Kidney (tissue), 14 donors: Measurements from ENCODE around the gene FZD10. TPM values are rescaled to one million over a fixed set of nuclear protein-coding genes. Genes with fewer than 3 reads are reported as not detected.

ENCODE experiments used
- DNase-seq, 5 donors: peaks; one replicate each; pipeline ENCODE4 v3.0.0-alpha.2; 2013 to 2020
- FAIRE-seq: peaks from 2 replicates; lab custom pipeline; 2012; peaks lifted over from hg19 to GRCh38; lab: Jason Lieb, UNC
- H3K27ac ChIP-seq, 2 donors: one replicate each; pipeline ENCODE4 v1.7.0; 2013; ENCODE audit warnings: low read depth in 2 of 2, low read length in 2 of 2, inconsistent platforms in 1 of 2
- H3K27me3 ChIP-seq: one replicate; pipeline ENCODE4 v1.7.1; 2013; ENCODE audit warnings: low read length, inconsistent platforms; ENCODE audit not compliant: control insufficient read depth, insufficient read depth
- H3K36me3 ChIP-seq, 3 donors: one replicate each; pipeline versions ENCODE4 v1.7.0 to v1.7.1; 2013; ENCODE audit warnings: low read length in 3 of 3, control low read depth in 1 of 3, inconsistent platforms in 1 of 3; ENCODE audit not compliant: insufficient read depth in 3 of 3, control insufficient read depth in 2 of 3
- H3K4me1 ChIP-seq, 3 donors: one replicate each; pipeline versions ENCODE4 v1.7.0 to v1.7.1; 2013; ENCODE audit warnings: low read length in 3 of 3, inconsistent platforms in 1 of 3, low read depth in 1 of 3; ENCODE audit not compliant: control insufficient read depth in 2 of 3, insufficient read depth in 2 of 3
- H3K4me3 ChIP-seq, 3 donors: one replicate each; pipeline versions ENCODE4 v1.7.0 to v1.8.1; 2013; ENCODE audit warnings: low read length in 3 of 3, control low read depth in 1 of 3, inconsistent platforms in 1 of 3
- H3K9ac ChIP-seq, 3 donors: one replicate each; pipeline versions ENCODE4 v1.7.0 to v1.7.1; 2013; ENCODE audit warnings: low read length in 3 of 3, control low read depth in 1 of 3, inconsistent platforms in 1 of 3
- H3K9me3 ChIP-seq, 3 donors: one replicate each; pipeline versions ENCODE4 v1.7.0 to v1.7.1; 2013; ENCODE audit warnings: low read length in 3 of 3, control low read depth in 1 of 3, inconsistent platforms in 1 of 3; ENCODE audit not compliant: control insufficient read depth in 2 of 3, insufficient read depth in 1 of 3
- intact Hi-C: fragments of 100-400 bp; cut with DNase I; formaldehyde crosslinking; loops from one replicate; pipeline ENCODE4 v1.11.1; 2022
- polyA plus RNA-seq: library from polyadenylated mRNA; stranded (reverse); fragments of 350-450 nt; fragmentation: Illumina TruSeq; extraction: RNeasy Lipid Tissue Mini Kit (QIAGEN cat#74804); gene quantifications from one replicate; pipeline ENCODE4 v1.2.3, GENCODE V29; 2014; ENCODE audit warnings: low read depth, low replicate concordance; ENCODE audit not compliant: insufficient read depth
- total RNA-seq: library from RNA; stranded (reverse); fragmentation: NEBNext Ultra II Directional; extraction: Animal tissue kit (Norgen Biotek cat#: 25700); gene quantifications from one replicate; pipeline ENCODE4 v1.2.1, GENCODE V29; 2021
- TF ChIP-seq, protein P1 (sequence below): IDR thresholded peaks from 3 replicates; pipeline ENCODE4 v1.5.1; 2012; ENCODE audit warnings: mild to moderate bottlenecking, moderate library complexity, borderline replicate concordance; ENCODE audit not compliant: insufficient read depth; ENCODE audit errors: extremely low read depth
- donor health status: control.
- donor health status: control.
- donor health status: control.
- donor health status: control.
- donor health status: control.
- donor health status: DM: yes; HTN: yes; CAD: no.
- donor health status: Normal renal cell carcinoma (clear cell type).

The FZD10 gene
- total and polyA plus RNA-seq, 2 donors from 2014 or later, result 0.11 to 0.57 TPM

- TF ChIP-seq, protein P1, sequence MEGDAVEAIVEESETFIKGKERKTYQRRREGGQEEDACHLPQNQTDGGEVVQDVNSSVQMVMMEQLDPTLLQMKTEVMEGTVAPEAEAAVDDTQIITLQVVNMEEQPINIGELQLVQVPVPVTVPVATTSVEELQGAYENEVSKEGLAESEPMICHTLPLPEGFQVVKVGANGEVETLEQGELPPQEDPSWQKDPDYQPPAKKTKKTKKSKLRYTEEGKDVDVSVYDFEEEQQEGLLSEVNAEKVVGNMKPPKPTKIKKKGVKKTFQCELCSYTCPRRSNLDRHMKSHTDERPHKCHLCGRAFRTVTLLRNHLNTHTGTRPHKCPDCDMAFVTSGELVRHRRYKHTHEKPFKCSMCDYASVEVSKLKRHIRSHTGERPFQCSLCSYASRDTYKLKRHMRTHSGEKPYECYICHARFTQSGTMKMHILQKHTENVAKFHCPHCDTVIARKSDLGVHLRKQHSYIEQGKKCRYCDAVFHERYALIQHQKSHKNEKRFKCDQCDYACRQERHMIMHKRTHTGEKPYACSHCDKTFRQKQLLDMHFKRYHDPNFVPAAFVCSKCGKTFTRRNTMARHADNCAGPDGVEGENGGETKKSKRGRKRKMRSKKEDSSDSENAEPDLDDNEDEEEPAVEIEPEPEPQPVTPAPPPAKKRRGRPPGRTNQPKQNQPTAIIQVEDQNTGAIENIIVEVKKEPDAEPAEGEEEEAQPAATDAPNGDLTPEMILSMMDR, result no peak
- Histone ChIP-seq H3K4me3 (no peak overlapping the region), H3K27ac (no peak overlapping the region), H3K9me3 (no peaks in the 10 kb centered on the region), H3K9ac (no peak overlapping the region), H3K4me1 (no peaks in the 10 kb centered on the region), H3K27me3 (peaks cover 2% of the 10 kb centered on the region), H3K36me3 (no peaks in the 10 kb centered on the region)
- FAIRE-seq, result no peak
- DNase-seq, result no peak
- intact Hi-C loops, result no loop called here
Observed at GRCh38 chr12:130136509-130137039, 25.7 kb upstream of the FZD10 start.

DNA sequence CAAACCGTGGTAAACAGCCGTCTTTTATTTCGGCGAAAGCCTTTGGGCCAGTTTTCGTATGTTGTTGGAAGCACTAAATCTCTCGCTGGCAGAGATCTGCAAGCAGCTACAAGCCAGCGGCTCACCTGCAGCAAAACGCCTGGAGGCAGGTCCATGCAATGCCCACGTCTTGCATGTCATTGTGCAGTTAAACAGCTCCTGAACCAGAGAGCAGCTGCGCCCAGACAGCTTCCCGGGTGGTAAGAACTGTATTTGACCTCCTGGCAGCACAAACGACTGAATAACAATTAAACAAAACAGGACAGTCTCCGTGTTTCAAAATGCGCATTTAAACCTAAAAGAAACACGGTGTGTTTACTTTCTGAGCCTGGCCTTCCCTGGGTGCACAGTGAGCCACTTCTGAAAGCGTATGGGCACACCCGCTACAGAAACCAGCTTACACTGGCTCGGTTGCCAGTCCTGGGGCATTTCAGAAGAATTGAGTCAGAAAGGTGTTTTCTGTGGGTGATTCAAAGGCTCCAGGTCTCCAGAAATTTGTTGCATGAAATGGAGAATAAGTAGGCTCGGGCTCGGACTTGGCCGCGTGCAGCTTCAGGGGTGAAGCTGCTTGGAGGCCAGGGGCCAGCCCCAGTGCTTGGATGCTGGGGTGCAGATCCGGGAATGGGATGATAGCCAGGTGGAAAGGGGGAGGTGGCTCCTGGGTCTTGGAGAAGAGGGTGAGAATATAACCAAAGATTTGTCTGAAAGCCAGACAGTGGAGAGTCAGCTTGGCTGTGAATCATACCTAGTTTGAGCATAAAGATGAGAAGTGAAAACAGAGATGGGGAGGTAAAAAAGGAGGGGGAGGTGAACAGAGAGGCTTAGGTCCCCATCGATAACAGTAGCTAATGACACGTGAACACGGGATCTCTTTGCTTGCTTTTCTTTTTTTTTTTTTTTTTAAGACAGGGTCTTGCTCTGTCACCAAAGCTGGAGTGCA, 24.9 kb upstream of the FZD10 start:
- DNase-seq, result peak in 3 of 5 donors; percentile 68 to 77 (median 72)
- intact Hi-C loops, result no loop called here
- no peak overlapping the region for H3K27ac ChIP-seq
- H3K27me3 ChIP-seq, result peaks cover 2% of the 10 kb centered on the region
- no peaks in the 10 kb centered on the region for H3K36me3 ChIP-seq
- H3K4me3 ChIP-seq, result no peak overlapping the region
- H3K4me1 ChIP-seq, result no peaks in the 10 kb centered on the region
- TF ChIP-seq, protein P1, result no peak
- no peaks in the 10 kb centered on the region for H3K9me3 ChIP-seq
- no peak overlapping the region for H3K9ac ChIP-seq
- FAIRE-seq, result no peak

DNA sequence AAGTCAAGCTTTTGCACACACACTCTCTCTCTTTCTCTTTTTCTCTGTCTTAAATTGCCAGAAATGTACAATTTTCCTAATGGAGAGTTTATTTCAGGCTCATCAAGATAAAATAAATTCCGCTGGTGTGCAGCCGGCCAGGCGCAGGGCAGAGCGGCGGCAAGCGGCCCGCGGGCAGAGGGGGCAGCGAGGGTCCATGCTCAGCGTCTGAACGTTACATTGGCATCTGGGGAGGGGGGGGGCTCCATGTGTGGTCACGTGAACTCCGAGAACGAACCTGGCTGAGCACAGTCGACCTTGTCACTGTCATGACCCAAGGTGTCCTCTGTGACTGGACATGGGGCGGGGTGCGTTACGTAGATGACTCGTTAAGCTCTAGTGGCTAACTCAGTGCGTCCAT, 23.8 kb upstream of the FZD10 start:
- no peak for FAIRE-seq
- Histone ChIP-seq H3K4me1 (no peaks in the 10 kb centered on the region), H3K36me3 (no peaks in the 10 kb centered on the region), H3K4me3 (no peak overlapping the region), H3K27ac (no peak overlapping the region), H3K9ac (no peak overlapping the region), H3K9me3 (no peaks in the 10 kb centered on the region), H3K27me3 (no peaks in the 10 kb centered on the region)
- intact Hi-C loops, result no loop called here
- DNase-seq, result no peak
- TF ChIP-seq, protein P1, result no peak
